H9 (cell line): Measurements from ENCODE around the gene CCDC38. TPM values are rescaled to one million over a fixed set of nuclear protein-coding genes. Genes with fewer than 3 reads are reported as not detected.

Experiments
- DNase-seq: peaks from one replicate; pipeline ENCODE4 v3.0.0-alpha.2; 2017
- H2AFZ ChIP-seq: one replicate; pipeline ENCODE4 v1.6.1; 2013; ENCODE audit warnings: mild to moderate bottlenecking, low read length, control low read depth, moderate library complexity
- H2AK5ac ChIP-seq: 2 replicates; pipeline ENCODE4 v1.6.1; 2013; ENCODE audit warnings: low read length, control low read depth, mixed read lengths; ENCODE audit not compliant: insufficient read length
- H2BK120ac ChIP-seq: one replicate; pipeline ENCODE4 v1.6.1; 2013; ENCODE audit warnings: low read depth, mild to moderate bottlenecking, low read length, control low read depth, inconsistent platforms; ENCODE audit not compliant: poor library complexity, severe bottlenecking
- H2BK12ac ChIP-seq: 2 replicates; pipeline ENCODE4 v1.6.1; 2013; ENCODE audit warnings: low read length, control low read depth, mixed read lengths, low read depth; ENCODE audit not compliant: insufficient read length
- H2BK15ac ChIP-seq: 2 replicates; pipeline ENCODE4 v1.6.1; 2013; ENCODE audit warnings: low read depth, low read length, control low read depth
- H2BK20ac ChIP-seq: one replicate; pipeline ENCODE4 v1.6.1; 2013; ENCODE audit warnings: low read depth, mild to moderate bottlenecking, low read length, control low read depth, inconsistent platforms; ENCODE audit not compliant: poor library complexity, severe bottlenecking
- H2BK5ac ChIP-seq: 2 replicates; pipeline ENCODE4 v1.6.1; 2013; ENCODE audit warnings: low read length, control low read depth, mixed read lengths; ENCODE audit not compliant: insufficient read length
- H3K14ac ChIP-seq: 2 replicates; pipeline ENCODE4 v1.6.1; 2013; ENCODE audit warnings: low read length, control low read depth; ENCODE audit not compliant: insufficient read depth
- H3K18ac ChIP-seq: 2 replicates; pipeline ENCODE4 v1.6.1; 2013; ENCODE audit warnings: low read depth, mild to moderate bottlenecking, mixed read lengths, low read length, control low read depth; ENCODE audit not compliant: insufficient read length
- H3K23ac ChIP-seq: 2 replicates; pipeline ENCODE4 v1.6.1; 2013; ENCODE audit warnings: low read length, control low read depth, mixed read lengths, low read depth; ENCODE audit not compliant: insufficient read length
- H3K23me2 ChIP-seq: 2 replicates; pipeline ENCODE4 v1.6.1; 2013; ENCODE audit warnings: low read depth, mild to moderate bottlenecking, mixed read lengths, low read length, control low read depth; ENCODE audit not compliant: insufficient read length, poor library complexity, severe bottlenecking
- H3K27ac ChIP-seq: 2 replicates; pipeline ENCODE4 v1.5.1; 2013; ENCODE audit warnings: low read length, control low read depth, mixed read lengths, low read depth; ENCODE audit not compliant: insufficient read length
- H3K27me3 ChIP-seq: 2 replicates; pipeline ENCODE4 v1.6.1; 2013; ENCODE audit warnings: low read length, control low read depth, inconsistent platforms; ENCODE audit not compliant: insufficient read depth
- H3K4ac ChIP-seq: 2 replicates; pipeline ENCODE4 v1.6.1; 2013; ENCODE audit warnings: low read depth, mild to moderate bottlenecking, control low read depth, inconsistent platforms, low read length, moderate library complexity
- H3K4me1 ChIP-seq: 2 replicates; pipeline ENCODE4 v1.6.1; 2013; ENCODE audit warnings: low read length, control low read depth, inconsistent platforms; ENCODE audit not compliant: insufficient read depth
- H3K4me2 ChIP-seq: 2 replicates; pipeline ENCODE4 v1.6.1; 2013; ENCODE audit warnings: low read length, control low read depth, mixed read lengths; ENCODE audit not compliant: insufficient read length, insufficient read depth
- H3K56ac ChIP-seq: 2 replicates; pipeline ENCODE4 v1.6.1; 2013; ENCODE audit warnings: low read depth, mild to moderate bottlenecking, mixed read lengths, low read length, control low read depth; ENCODE audit not compliant: insufficient read length
- H3K79me1 ChIP-seq: 2 replicates; pipeline ENCODE4 v1.6.1; 2013; ENCODE audit warnings: low read depth, mild to moderate bottlenecking, moderate library complexity, low read length, control low read depth, inconsistent platforms; ENCODE audit not compliant: insufficient read depth, poor library complexity, severe bottlenecking
- H3K79me2 ChIP-seq: 2 replicates; pipeline ENCODE4 v1.6.1; 2013; ENCODE audit warnings: low read length, control low read depth, inconsistent platforms; ENCODE audit not compliant: insufficient read depth
- H3K9ac ChIP-seq: 2 replicates; pipeline ENCODE4 v1.6.1; 2013; ENCODE audit warnings: low read length, control low read depth, mixed read lengths; ENCODE audit not compliant: insufficient read length; ENCODE audit errors: extremely low read depth
- H3K9me3 ChIP-seq: one replicate; pipeline ENCODE4 v1.6.1; 2013; ENCODE audit warnings: low read depth, low read length, inconsistent platforms; ENCODE audit not compliant: control insufficient read depth
- H3T11ph ChIP-seq: one replicate; pipeline ENCODE4 v1.6.1; 2013; ENCODE audit warnings: mild to moderate bottlenecking, low read length, control low read depth, inconsistent platforms
- H4K20me1 ChIP-seq: one replicate; pipeline ENCODE4 v1.6.1; 2013; ENCODE audit not compliant: control insufficient read depth, insufficient read length, insufficient read depth
- H4K5ac ChIP-seq: 2 replicates; pipeline ENCODE4 v1.6.1; 2013; ENCODE audit warnings: low read depth, mild to moderate bottlenecking, mixed read lengths, low read length, control low read depth; ENCODE audit not compliant: insufficient read length
- H4K8ac ChIP-seq: replicated peaks from 2 replicates; pipeline ENCODE4 v1.6.1; 2013; ENCODE audit warnings: low read length, control low read depth, mixed read lengths, low read depth; ENCODE audit not compliant: insufficient read length
- H4K91ac ChIP-seq: 2 replicates; pipeline ENCODE4 v1.6.1; 2013; ENCODE audit warnings: low read depth, mild to moderate bottlenecking, moderate library complexity, mixed read lengths, low read length, control low read depth; ENCODE audit not compliant: insufficient read length
- H3K27ac Mint-ChIP-seq, 3 experiments: 2 replicates in 2 of 3; 3 replicates in 1 of 3; pipeline ENCODE4 v1.8.0; 2020 to 2021; ENCODE audit warnings: mixed read lengths in 3 of 3, mild to moderate bottlenecking in 1 of 3, moderate library complexity in 1 of 3
- H3K27me3 Mint-ChIP-seq: 2 replicates; pipeline ENCODE4 v1.8.0; 2021; ENCODE audit warnings: low read depth, mild to moderate bottlenecking, moderate library complexity, mixed read lengths
- H3K36me3 Mint-ChIP-seq, 3 experiments: 2 replicates in 2 of 3; 3 replicates in 1 of 3; pipeline ENCODE4 v1.8.0; 2020 to 2021; ENCODE audit warnings: low read depth in 3 of 3, mixed read lengths in 3 of 3; ENCODE audit not compliant: insufficient read depth in 1 of 3
- H3K4me1 Mint-ChIP-seq, 2 experiments: 2 replicates each; pipeline ENCODE4 v1.8.0; 2020; ENCODE audit warnings: mixed read lengths in 2 of 2
- H3K4me3 Mint-ChIP-seq, 2 experiments: 2 replicates in 1 of 2; 3 replicates in 1 of 2; pipeline ENCODE4 v1.8.0; 2020 to 2021; ENCODE audit warnings: mild to moderate bottlenecking in 2 of 2, mixed read lengths in 2 of 2, moderate library complexity in 1 of 2
- H3K9me3 Mint-ChIP-seq, 2 experiments: 2 replicates in 1 of 2; 3 replicates in 1 of 2; pipeline ENCODE4 v1.8.0; 2020; ENCODE audit warnings: mild to moderate bottlenecking in 2 of 2, mixed read lengths in 2 of 2, moderate library complexity in 1 of 2
- CTCF ChIP-seq: fragments of 200-600 bp; sonication (generic); conservative IDR thresholded peaks from 3 replicates; pipeline ENCODE4 v1.8.0; 2021; ENCODE audit warnings: antibody characterized with exemption, mild to moderate bottlenecking
- WGBS: extraction: QIAGEN DNeasy Blood & Tissue Kit; methylation state at CpG from one replicate; pipeline ENCODE4 v1.1.7; 2013; ENCODE audit warnings: missing lambda C conversion rate, low lambda C conversion rate, mixed read lengths; ENCODE audit not compliant: insufficient read length; ENCODE audit errors: extremely low coverage; 5-methylcytosine and 5-hydroxymethylcytosine counted together
- total RNA-seq: library from RNA; stranded (reverse); gene quantifications from 2 replicates; pipeline ENCODE4 v1.2.1, GENCODE V29; 2021

Gene CCDC38
- total RNA-seq, 1 experiment from 2014 or later = not detected

- Histone ChIP-seq H3K4me1 (no peaks in the 10 kb centered on the region), H3K9me3 (no peaks in the 10 kb centered on the region), H3K14ac (no peak overlapping the region), H2AK5ac (no peak overlapping the region), H4K5ac (no peak overlapping the region), H2BK20ac (no peak overlapping the region), H3K56ac (no peak overlapping the region), H3K9ac (no peak overlapping the region), H2BK15ac (no peak overlapping the region), H3K27me3 (no peaks in the 10 kb centered on the region), H2BK120ac (no peak overlapping the region), H4K91ac (no peak overlapping the region), H3K23ac (no peak overlapping the region), H3K18ac (no peak overlapping the region), H3T11ph (no peak overlapping the region), H3K4me2 (no peak overlapping the region), H4K20me1 (no peaks in the 10 kb centered on the region), H3K79me2 (no peaks in the 10 kb centered on the region), H3K4ac (no peak overlapping the region), H4K8ac (no peak overlapping the region), H3K79me1 (no peaks in the 10 kb centered on the region), H3K27ac (no peak overlapping the region), H2BK12ac (no peak overlapping the region), H2BK5ac (no peak overlapping the region), H2AFZ (no peak overlapping the region), H3K23me2 (no peaks in the 10 kb centered on the region)
- H3K9me3 Mint-ChIP-seq = peaks cover 0 to 3% of the 10 kb centered on the region in 2 experiments; a peak in 1 of 5 replicates
- no peak for DNase-seq
- whole genome bisulfite sequencing = 82% methylated on average over 2 of the region's 6 CpGs
- H3K4me1 Mint-ChIP-seq = no peaks in the 10 kb centered on the region
- peaks cover 2% of the 10 kb centered on the region for H3K27me3 Mint-ChIP-seq
- TF ChIP-seq CTCF = no peak
- H3K4me3 Mint-ChIP-seq = no peak overlapping the region
- H3K36me3 Mint-ChIP-seq = no peaks in the 10 kb centered on the region; a peak in 1 of 7 replicates
- no peak overlapping the region for H3K27ac Mint-ChIP-seq
These were observed 23.3 kb downstream of the CCDC38 start for GRCh38 chr12:95919110-95919509.
